ENCODE measurements around the gene PRDM16.

DNA sequence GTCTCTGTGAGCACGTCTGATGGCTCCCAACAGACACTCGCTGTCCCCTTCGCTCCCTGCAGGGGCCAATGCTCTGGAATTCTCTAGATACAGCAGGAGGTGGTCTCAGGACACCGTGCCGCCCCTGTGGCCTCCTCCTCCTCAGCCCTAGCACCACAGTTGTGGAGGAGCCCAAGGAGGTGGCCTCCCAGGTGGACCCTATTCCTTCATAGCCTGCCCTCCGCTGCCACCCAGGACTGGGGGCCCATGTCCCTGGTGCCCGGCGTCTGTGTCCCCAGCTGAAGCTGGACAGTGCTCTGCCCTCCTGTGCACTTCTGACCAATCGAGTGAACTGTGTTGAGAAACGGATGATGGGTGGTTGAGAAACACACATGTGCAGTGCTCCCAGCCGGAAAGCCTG lies 235.7 kb downstream of the PRDM16 start:
- TF ChIP-seq, protein P1, sequence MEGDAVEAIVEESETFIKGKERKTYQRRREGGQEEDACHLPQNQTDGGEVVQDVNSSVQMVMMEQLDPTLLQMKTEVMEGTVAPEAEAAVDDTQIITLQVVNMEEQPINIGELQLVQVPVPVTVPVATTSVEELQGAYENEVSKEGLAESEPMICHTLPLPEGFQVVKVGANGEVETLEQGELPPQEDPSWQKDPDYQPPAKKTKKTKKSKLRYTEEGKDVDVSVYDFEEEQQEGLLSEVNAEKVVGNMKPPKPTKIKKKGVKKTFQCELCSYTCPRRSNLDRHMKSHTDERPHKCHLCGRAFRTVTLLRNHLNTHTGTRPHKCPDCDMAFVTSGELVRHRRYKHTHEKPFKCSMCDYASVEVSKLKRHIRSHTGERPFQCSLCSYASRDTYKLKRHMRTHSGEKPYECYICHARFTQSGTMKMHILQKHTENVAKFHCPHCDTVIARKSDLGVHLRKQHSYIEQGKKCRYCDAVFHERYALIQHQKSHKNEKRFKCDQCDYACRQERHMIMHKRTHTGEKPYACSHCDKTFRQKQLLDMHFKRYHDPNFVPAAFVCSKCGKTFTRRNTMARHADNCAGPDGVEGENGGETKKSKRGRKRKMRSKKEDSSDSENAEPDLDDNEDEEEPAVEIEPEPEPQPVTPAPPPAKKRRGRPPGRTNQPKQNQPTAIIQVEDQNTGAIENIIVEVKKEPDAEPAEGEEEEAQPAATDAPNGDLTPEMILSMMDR (IDR thresholded peaks at IDR 0.05 in 2 of 3, conservative IDR thresholded peaks at IDR 0.05 in 1 of 3; ENCODE audit: borderline replicate concordance in 1 of 3, insufficient read depth in 1 of 3, low read depth in 2 of 3, low read length in 2 of 3) = no peak
- TF ChIP-seq MAX (IDR thresholded peaks at IDR 0.05) = no peak
- TF ChIP-seq, protein P2, sequence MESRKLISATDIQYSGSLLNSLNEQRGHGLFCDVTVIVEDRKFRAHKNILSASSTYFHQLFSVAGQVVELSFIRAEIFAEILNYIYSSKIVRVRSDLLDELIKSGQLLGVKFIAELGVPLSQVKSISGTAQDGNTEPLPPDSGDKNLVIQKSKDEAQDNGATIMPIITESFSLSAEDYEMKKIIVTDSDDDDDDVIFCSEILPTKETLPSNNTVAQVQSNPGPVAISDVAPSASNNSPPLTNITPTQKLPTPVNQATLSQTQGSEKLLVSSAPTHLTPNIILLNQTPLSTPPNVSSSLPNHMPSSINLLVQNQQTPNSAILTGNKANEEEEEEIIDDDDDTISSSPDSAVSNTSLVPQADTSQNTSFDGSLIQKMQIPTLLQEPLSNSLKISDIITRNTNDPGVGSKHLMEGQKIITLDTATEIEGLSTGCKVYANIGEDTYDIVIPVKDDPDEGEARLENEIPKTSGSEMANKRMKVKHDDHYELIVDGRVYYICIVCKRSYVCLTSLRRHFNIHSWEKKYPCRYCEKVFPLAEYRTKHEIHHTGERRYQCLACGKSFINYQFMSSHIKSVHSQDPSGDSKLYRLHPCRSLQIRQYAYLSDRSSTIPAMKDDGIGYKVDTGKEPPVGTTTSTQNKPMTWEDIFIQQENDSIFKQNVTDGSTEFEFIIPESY (IDR thresholded peaks at IDR 0.05; ENCODE audit: extremely low read depth, insufficient replicate concordance, low read length) = no peak
- no peak for TF ChIP-seq POLR2AphosphoS5 (IDR thresholded peaks at IDR 0.05; ENCODE audit: low read depth, low read length)
- TF ChIP-seq ELF1 (IDR thresholded peaks at IDR 0.05; ENCODE audit: borderline replicate concordance, low read depth) = no peak
- no peak for TF ChIP-seq POLR2A (IDR thresholded peaks at IDR 0.05; ENCODE audit: borderline replicate concordance, extremely low read depth, insufficient read depth, insufficient read length)
- no peak for TF ChIP-seq EZH2phosphoT487 (IDR thresholded peaks at IDR 0.05; ENCODE audit: borderline replicate concordance)
- TF ChIP-seq RAD21 (IDR thresholded peaks at IDR 0.05; ENCODE audit: low read depth) = no peak
- TF ChIP-seq SRF (IDR thresholded peaks at IDR 0.05; ENCODE audit: low read depth) = no peak
- no peak for TF ChIP-seq ATF3 (IDR thresholded peaks at IDR 0.05)
- no peak for TF ChIP-seq YY1 (IDR thresholded peaks at IDR 0.05; ENCODE audit: extremely low read depth, insufficient replicate concordance, low read depth, low read length)
- no peak for TF ChIP-seq EZH2 (IDR thresholded peaks at IDR 0.05)
- TF ChIP-seq FOSL1 (IDR thresholded peaks at IDR 0.05; ENCODE audit: low read depth) = no peak
